Measurements from ENCODE around the gene OTOA.

Gene OTOA

DNA sequence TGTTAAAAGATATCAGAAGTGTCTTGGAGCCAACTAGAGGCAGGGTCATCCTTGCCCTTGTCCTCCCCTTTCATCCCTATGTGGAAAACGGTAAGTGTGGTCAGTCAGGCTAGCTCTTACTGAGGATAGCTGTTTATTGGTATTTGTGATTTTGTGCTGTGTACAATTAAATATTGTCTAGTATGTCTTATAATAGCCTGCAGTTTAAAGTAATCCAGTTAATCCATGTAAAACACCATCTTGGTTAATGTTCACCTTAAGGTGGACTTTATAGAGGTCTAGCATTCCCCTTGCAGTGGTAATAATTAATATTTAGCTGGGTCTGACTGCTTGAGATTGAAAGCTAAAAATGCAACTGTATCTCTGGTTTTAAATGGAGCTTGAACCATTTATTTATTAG lies 38.7 kb upstream of the OTOA start:
- TF ChIP-seq, protein P1, sequence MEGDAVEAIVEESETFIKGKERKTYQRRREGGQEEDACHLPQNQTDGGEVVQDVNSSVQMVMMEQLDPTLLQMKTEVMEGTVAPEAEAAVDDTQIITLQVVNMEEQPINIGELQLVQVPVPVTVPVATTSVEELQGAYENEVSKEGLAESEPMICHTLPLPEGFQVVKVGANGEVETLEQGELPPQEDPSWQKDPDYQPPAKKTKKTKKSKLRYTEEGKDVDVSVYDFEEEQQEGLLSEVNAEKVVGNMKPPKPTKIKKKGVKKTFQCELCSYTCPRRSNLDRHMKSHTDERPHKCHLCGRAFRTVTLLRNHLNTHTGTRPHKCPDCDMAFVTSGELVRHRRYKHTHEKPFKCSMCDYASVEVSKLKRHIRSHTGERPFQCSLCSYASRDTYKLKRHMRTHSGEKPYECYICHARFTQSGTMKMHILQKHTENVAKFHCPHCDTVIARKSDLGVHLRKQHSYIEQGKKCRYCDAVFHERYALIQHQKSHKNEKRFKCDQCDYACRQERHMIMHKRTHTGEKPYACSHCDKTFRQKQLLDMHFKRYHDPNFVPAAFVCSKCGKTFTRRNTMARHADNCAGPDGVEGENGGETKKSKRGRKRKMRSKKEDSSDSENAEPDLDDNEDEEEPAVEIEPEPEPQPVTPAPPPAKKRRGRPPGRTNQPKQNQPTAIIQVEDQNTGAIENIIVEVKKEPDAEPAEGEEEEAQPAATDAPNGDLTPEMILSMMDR (IDR thresholded peaks at IDR 0.05), result no peak

- TF ChIP-seq, protein P1 (IDR thresholded peaks at IDR 0.05), result no peak
Measured at GRCh38 chr16:21626659-21627277, 37.0 kb upstream of the OTOA start.

DNA sequence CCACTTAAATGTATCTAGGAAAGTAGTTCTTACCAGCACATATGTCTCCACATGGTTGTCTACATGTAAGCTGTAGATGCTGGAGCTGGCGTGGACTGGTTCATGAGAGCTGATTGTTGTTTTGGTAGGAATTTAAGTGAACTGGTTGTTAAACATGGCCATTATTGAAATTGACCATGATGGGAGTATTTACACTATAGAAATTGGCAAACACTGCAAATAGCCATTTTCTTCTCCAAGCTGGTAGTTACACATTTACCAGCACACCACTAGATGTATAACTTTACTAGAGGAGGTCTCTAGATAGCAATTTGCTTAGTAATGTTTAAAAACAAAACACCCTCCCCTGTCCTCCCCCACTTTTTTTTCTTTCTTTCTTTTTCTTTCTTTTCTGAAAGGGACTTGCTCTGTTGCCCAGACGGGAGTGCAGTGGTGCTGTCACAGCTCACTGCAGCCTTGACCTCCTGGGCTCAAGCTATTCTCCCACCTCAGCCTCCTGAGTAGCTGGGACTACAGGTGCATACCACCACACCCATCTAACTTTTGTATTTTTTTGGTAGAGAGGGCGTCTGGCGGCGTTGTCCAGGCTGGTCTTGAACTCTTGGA lies 35.5 kb upstream of the OTOA start:
- TF ChIP-seq, protein P1 (IDR thresholded peaks at IDR 0.05), result no peak

- TF ChIP-seq, protein P1 (IDR thresholded peaks at IDR 0.05), result no peak
Measured at GRCh38 chr16:21628772-21629171, 35.0 kb upstream of the OTOA start.

GRCh38 chr16:21634216-21634615 lies 29.6 kb upstream of the OTOA start:
- TF ChIP-seq, protein P1 (IDR thresholded peaks at IDR 0.05), result no peak

GRCh38 chr16:21637032-21637968 lies 26.5 kb upstream of the OTOA start:
- TF ChIP-seq, protein P1 (IDR thresholded peaks at IDR 0.05), result no peak

- TF ChIP-seq, protein P1 (IDR thresholded peaks at IDR 0.05), result no peak
Measured at GRCh38 chr16:21638573-21638975, 25.2 kb upstream of the OTOA start.
